ENCODE measurements around the gene CWF19L1.

The CWF19L1 gene

GRCh38 chr10:100307684-100308083 lies 40.2 kb upstream of the CWF19L1 start:
- Histone ChIP-seq H3K4me1 (ENCODE audit: control insufficient read depth, low read length) (no peaks in the 10 kb centered on the region), H3K27me3 (ENCODE audit: control insufficient read depth, low read length) (peaks cover 41% of the 10 kb centered on the region), H3K36me3 (ENCODE audit: control insufficient read depth, low read length) (no peaks in the 10 kb centered on the region), H3K27ac (ENCODE audit: low read depth, low read length) (no peak overlapping the region), H3K9me3 (ENCODE audit: control insufficient read depth, insufficient read depth, low read length) (no peaks in the 10 kb centered on the region), H4K20me1 (ENCODE audit: control insufficient read depth, insufficient read depth, low read depth, low read length) (no peaks in the 10 kb centered on the region), H3K9me2 (replicated peaks; ENCODE audit: control insufficient read depth, low read length) (no peaks in the 10 kb centered on the region), H3K79me2 (ENCODE audit: control insufficient read depth, low read length) (no peaks in the 10 kb centered on the region), H3K4me3 (ENCODE audit: low read length) (no peak overlapping the region), H3F3A (ENCODE audit: control insufficient read depth, insufficient read depth) (no peaks in the 10 kb centered on the region), H3K4me2 (ENCODE audit: low read length) (no peak overlapping the region)
- no peak for TF ChIP-seq CTCF (IDR thresholded peaks at IDR 0.05; ENCODE audit: low read depth, low read length, poor library complexity, severe bottlenecking)
- TF ChIP-seq EZH2phosphoT487 (IDR thresholded peaks at IDR 0.05; ENCODE audit: borderline replicate concordance, low read length): no peak

GRCh38 chr10:100306861-100307260 lies 39.4 kb upstream of the CWF19L1 start:
- Histone ChIP-seq H3K9me2 (replicated peaks; ENCODE audit: control insufficient read depth, low read length) (no peaks in the 10 kb centered on the region), H3K4me1 (ENCODE audit: control insufficient read depth, low read length) (no peaks in the 10 kb centered on the region), H4K20me1 (ENCODE audit: control insufficient read depth, insufficient read depth, low read depth, low read length) (no peaks in the 10 kb centered on the region), H3K9me3 (ENCODE audit: control insufficient read depth, insufficient read depth, low read length) (no peaks in the 10 kb centered on the region), H3F3A (ENCODE audit: control insufficient read depth, insufficient read depth) (no peaks in the 10 kb centered on the region), H3K27ac (ENCODE audit: low read depth, low read length) (no peak overlapping the region), H3K4me2 (ENCODE audit: low read length) (no peak overlapping the region), H3K27me3 (ENCODE audit: control insufficient read depth, low read length) (peaks cover 35% of the 10 kb centered on the region), H3K4me3 (ENCODE audit: low read length) (no peak overlapping the region), H3K36me3 (ENCODE audit: control insufficient read depth, low read length) (no peaks in the 10 kb centered on the region), H3K79me2 (ENCODE audit: control insufficient read depth, low read length) (no peaks in the 10 kb centered on the region)
- no peak for TF ChIP-seq EZH2phosphoT487 (IDR thresholded peaks at IDR 0.05; ENCODE audit: borderline replicate concordance, low read length)
- TF ChIP-seq CTCF (IDR thresholded peaks at IDR 0.05; ENCODE audit: low read depth, low read length, poor library complexity, severe bottlenecking): no peak

- no peaks in the 10 kb centered on the region for H3K79me2 ChIP-seq (ENCODE audit: control insufficient read depth, low read length)
- H3K4me2 ChIP-seq (ENCODE audit: low read length): no peak overlapping the region
- peaks cover 23% of the 10 kb centered on the region for H3K27me3 ChIP-seq (ENCODE audit: control insufficient read depth, low read length)
- no peak for TF ChIP-seq EZH2phosphoT487 (IDR thresholded peaks at IDR 0.05; ENCODE audit: borderline replicate concordance, low read length)
- TF ChIP-seq CTCF (IDR thresholded peaks at IDR 0.05; ENCODE audit: low read depth, low read length, poor library complexity, severe bottlenecking): no peak
- no peaks in the 10 kb centered on the region for H3K4me1 ChIP-seq (ENCODE audit: control insufficient read depth, low read length)
- no peak overlapping the region for H3K27ac ChIP-seq (ENCODE audit: low read depth, low read length)
- H3K36me3 ChIP-seq (ENCODE audit: control insufficient read depth, low read length): no peaks in the 10 kb centered on the region
- H3K9me3 ChIP-seq (ENCODE audit: control insufficient read depth, insufficient read depth, low read length): no peaks in the 10 kb centered on the region
- no peaks in the 10 kb centered on the region for H4K20me1 ChIP-seq (ENCODE audit: control insufficient read depth, insufficient read depth, low read depth, low read length)
- H3K9me2 ChIP-seq (replicated peaks; ENCODE audit: control insufficient read depth, low read length): no peaks in the 10 kb centered on the region
- no peak overlapping the region for H3K4me3 ChIP-seq (ENCODE audit: low read length)
- no peaks in the 10 kb centered on the region for H3F3A ChIP-seq (ENCODE audit: control insufficient read depth, insufficient read depth)
Observed at GRCh38 chr10:100304414-100304813, 37.0 kb upstream of the CWF19L1 start.

All from DOHH2 (cell line).